ENCODE data around the gene EFCAB8. TPM values are rescaled to one million over a fixed set of nuclear protein-coding genes. Genes with fewer than 3 reads are reported as not detected.

Gene EFCAB8, protein sequence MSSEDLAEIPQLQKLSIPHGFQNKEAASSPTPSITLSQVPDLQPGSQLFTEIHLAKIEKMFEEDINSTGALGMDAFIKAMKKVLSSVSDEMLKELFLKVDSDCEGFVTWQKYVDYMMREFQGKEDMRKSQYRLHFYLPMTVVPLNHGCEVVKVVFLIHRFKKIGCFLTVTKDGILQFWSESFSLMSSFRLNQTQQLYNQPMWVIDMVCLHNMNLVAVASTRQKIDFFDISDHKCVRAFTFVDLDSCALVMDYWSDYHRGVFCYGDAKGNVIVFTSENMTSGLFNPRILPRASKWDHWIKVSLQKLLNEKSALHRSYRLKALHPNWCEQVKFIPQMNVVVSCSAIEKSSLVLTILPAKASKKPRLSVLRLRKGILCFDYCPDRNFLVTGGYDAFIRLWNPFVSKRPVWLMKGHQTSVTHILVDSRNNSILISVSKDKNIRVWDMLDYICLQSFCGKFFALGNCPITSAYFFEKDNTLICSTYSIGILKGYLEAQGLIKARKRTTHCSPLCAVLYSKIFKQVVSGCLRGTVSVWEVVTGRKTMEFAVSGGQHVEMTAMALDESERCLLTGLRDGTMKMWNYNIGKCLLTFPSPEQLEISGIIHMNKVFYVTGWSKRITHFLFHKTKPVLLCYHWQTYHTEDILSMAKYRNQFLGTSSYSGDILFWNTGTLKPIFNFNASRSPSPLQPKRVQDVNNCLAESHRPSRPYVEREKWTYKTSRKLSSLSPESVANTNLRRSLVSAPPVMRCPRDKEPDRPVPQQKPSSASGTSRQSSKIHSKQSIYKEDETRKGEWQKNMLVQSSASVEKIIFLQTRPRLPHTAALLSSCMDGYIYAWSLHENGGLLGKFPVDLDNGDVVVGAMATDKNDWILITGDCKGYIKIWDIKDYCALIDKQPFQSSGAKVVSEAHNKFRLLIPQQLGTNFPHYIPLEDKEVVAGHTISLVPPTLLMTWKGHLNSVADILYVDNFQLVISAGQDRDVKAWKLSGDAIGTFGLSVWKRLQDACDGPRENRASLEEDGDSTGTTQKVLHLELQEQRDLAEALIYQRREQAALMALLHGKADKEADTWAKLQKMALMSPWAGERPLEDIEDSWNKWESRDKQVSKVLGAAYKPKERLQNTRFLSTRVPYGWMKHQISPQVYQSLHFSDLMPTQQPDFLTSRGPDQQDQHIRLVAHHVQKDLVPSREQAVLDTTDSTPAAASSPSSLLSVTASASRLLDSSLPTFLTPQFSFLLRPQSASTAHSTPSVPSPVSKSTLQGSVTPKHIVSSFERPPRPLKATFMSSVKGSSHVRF
- not detected for total RNA-seq

GRCh38 chr20:32858701-32859372, at the start of gene EFCAB8:
Gene EFCAB8, plus strand, starts transcription at chr20:32858923. Its CDS starts 4,870 bp downstream, at chr20:32863793.
- TF ChIP-seq, protein P1, sequence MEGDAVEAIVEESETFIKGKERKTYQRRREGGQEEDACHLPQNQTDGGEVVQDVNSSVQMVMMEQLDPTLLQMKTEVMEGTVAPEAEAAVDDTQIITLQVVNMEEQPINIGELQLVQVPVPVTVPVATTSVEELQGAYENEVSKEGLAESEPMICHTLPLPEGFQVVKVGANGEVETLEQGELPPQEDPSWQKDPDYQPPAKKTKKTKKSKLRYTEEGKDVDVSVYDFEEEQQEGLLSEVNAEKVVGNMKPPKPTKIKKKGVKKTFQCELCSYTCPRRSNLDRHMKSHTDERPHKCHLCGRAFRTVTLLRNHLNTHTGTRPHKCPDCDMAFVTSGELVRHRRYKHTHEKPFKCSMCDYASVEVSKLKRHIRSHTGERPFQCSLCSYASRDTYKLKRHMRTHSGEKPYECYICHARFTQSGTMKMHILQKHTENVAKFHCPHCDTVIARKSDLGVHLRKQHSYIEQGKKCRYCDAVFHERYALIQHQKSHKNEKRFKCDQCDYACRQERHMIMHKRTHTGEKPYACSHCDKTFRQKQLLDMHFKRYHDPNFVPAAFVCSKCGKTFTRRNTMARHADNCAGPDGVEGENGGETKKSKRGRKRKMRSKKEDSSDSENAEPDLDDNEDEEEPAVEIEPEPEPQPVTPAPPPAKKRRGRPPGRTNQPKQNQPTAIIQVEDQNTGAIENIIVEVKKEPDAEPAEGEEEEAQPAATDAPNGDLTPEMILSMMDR (IDR thresholded peaks at IDR 0.05): no peak
- Histone ChIP-seq H3K4me3 (no peak within 1 kb of the TSS), H3K27ac (no peak within 1 kb of the TSS), H3K27me3 (no peaks in the 10 kb centered on the region), H3K4me1 (no peaks in the 10 kb centered on the region), H3K9me3 (no peaks in the 10 kb centered on the region), H3K36me3 (peaks cover 11 to 16% of the 10 kb centered on the region in 2 donors)
- DNase-seq (ENCODE audit: low spot score in 2 of 2): no peak
- intact Hi-C loops (cut with DNase I): no loop called here

- H3K4me1 ChIP-seq: no peaks in the 10 kb centered on the region
- H3K4me3 ChIP-seq: no peak overlapping the region
- H3K27me3 ChIP-seq: no peaks in the 10 kb centered on the region
- no peaks in the 10 kb centered on the region for H3K9me3 ChIP-seq
- TF ChIP-seq, protein P1 (IDR thresholded peaks at IDR 0.05): no peak
- H3K27ac ChIP-seq: no peak overlapping the region
- intact Hi-C loops (cut with DNase I): no loop called here
- no peaks in the 10 kb centered on the region for H3K36me3 ChIP-seq
- DNase-seq (ENCODE audit: low spot score in 2 of 2): no peak
Measured at GRCh38 chr20:32809907-32810306, 48.8 kb upstream of the EFCAB8 start.

GRCh38 chr20:32810941-32811340, 47.8 kb upstream of the EFCAB8 start:
- intact Hi-C loops (cut with DNase I): no loop called here
- no peak overlapping the region for H3K27ac ChIP-seq
- TF ChIP-seq, protein P1 (IDR thresholded peaks at IDR 0.05): no peak
- no peak overlapping the region for H3K4me3 ChIP-seq
- no peaks in the 10 kb centered on the region for H3K27me3 ChIP-seq
- no peaks in the 10 kb centered on the region for H3K4me1 ChIP-seq
- no peak for DNase-seq (ENCODE audit: low spot score in 2 of 2)
- H3K9me3 ChIP-seq: no peaks in the 10 kb centered on the region
- no peaks in the 10 kb centered on the region for H3K36me3 ChIP-seq

GRCh38 chr20:32811886-32812285, 46.8 kb upstream of the EFCAB8 start:
- Histone ChIP-seq H3K4me1 (no peaks in the 10 kb centered on the region), H3K9me3 (no peaks in the 10 kb centered on the region), H3K27ac (no peak overlapping the region), H3K36me3 (no peaks in the 10 kb centered on the region), H3K4me3 (no peak overlapping the region), H3K27me3 (no peaks in the 10 kb centered on the region)
- intact Hi-C loops (cut with DNase I): no loop called here
- DNase-seq (ENCODE audit: low spot score in 2 of 2): no peak
- TF ChIP-seq, protein P1 (IDR thresholded peaks at IDR 0.05): no peak
